ENCODE measurements around the gene ASCC3. TPM values are rescaled to one million over a fixed set of nuclear protein-coding genes. Genes with fewer than 3 reads are reported as not detected.
"Not testable (repeated sequence)": the region's sequence is repeated elsewhere in the genome, so short reads cannot be mapped to it uniquely, and the experiment has no call there.

The ASCC3 gene
- total RNA-seq, 1 donor from 2014 or later = 57.9 TPM

DNA sequence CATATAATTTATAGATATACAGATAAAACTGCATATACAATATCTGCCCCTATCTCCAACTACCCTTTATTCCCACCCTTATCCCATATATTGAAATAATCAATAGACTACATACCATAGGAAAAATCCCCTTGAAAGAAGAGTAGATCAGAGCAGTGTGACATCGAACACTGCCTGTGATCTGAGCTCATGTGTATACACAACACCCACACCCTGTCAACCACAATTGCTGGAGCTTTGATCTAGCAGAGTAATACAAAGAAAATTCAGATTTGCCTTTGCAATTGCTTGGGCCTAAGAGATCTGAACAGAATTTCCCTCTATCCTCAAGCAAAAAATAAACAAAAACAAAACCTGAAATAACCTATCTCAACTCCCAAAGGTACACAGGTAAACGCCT is 119.3 kb downstream of the ASCC3 start:
- H3K27me3 Mint-ChIP-seq (ENCODE audit: unreplicated experiment) = no peaks in the 10 kb centered on the region
- H3K36me3 Mint-ChIP-seq (ENCODE audit: low read depth, unreplicated experiment) = peaks cover 54% of the 10 kb centered on the region
- no peak overlapping the region for H3K4me3 Mint-ChIP-seq (ENCODE audit: unreplicated experiment)
- no peaks in the 10 kb centered on the region for H3K4me1 Mint-ChIP-seq (ENCODE audit: unreplicated experiment)
- peaks cover 4% of the 10 kb centered on the region for H3K9me3 Mint-ChIP-seq (ENCODE audit: unreplicated experiment)
- no peak overlapping the region for H3K27ac Mint-ChIP-seq (ENCODE audit: unreplicated experiment)
- TF ChIP-seq, protein P1, sequence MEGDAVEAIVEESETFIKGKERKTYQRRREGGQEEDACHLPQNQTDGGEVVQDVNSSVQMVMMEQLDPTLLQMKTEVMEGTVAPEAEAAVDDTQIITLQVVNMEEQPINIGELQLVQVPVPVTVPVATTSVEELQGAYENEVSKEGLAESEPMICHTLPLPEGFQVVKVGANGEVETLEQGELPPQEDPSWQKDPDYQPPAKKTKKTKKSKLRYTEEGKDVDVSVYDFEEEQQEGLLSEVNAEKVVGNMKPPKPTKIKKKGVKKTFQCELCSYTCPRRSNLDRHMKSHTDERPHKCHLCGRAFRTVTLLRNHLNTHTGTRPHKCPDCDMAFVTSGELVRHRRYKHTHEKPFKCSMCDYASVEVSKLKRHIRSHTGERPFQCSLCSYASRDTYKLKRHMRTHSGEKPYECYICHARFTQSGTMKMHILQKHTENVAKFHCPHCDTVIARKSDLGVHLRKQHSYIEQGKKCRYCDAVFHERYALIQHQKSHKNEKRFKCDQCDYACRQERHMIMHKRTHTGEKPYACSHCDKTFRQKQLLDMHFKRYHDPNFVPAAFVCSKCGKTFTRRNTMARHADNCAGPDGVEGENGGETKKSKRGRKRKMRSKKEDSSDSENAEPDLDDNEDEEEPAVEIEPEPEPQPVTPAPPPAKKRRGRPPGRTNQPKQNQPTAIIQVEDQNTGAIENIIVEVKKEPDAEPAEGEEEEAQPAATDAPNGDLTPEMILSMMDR (IDR thresholded peaks at IDR 0.05; ENCODE audit: unreplicated experiment) = no peak
- DNase-seq (ENCODE audit: low spot score) = no peak

DNA sequence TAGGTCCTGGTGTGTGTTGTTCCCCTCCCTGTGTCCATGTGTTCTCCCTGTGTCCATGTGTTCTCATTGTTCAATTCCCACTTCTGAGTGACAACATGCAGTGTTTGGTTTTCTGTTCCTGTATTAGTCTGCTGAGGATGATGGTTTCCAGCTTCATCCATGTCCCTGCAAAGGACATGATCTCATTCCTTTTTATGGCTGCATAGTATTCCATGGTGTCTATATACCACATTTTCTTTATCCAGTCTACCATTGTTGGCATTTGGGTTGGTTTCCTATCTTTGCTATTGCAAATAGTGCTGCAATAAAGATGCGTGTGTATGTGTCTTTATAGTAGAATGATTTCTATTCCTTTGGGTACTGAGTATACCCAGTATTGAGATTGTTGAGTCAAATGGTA is 122.7 kb downstream of the ASCC3 start:
- not testable (repeated sequence) for H3K4me3 Mint-ChIP-seq (ENCODE audit: unreplicated experiment); H3K9me3 Mint-ChIP-seq (ENCODE audit: unreplicated experiment); H3K27me3 Mint-ChIP-seq (ENCODE audit: unreplicated experiment); H3K4me1 Mint-ChIP-seq (ENCODE audit: unreplicated experiment); DNase-seq (ENCODE audit: low spot score); H3K27ac Mint-ChIP-seq (ENCODE audit: unreplicated experiment)
- peaks cover 29% of the 10 kb centered on the region for H3K36me3 Mint-ChIP-seq (ENCODE audit: low read depth, unreplicated experiment)

DNA sequence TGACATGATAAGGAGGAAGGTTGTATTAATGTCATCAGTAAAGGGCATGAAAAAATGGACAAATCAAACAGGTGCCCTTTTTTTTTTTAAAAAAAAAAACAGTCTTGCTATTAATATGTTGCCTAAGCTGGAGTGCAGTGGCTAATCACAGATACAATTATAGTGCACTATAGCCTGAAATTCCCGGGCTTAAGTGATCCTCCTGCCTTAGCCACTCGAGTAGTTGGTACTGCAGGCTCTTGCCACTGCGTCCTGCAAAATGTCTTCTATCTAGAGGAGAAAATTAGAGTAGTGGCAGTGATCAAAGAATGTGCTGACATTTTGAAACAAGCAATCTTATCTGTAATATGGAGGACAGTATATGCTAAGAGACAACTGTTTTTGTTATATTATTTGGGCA is 127.7 kb downstream of the ASCC3 start:
- DNase-seq (ENCODE audit: low spot score) = no peak
- Mint-ChIP-seq H3K36me3 (ENCODE audit: low read depth, unreplicated experiment) (peaks cover 3% of the 10 kb centered on the region), H3K4me3 (ENCODE audit: unreplicated experiment) (no peak overlapping the region), H3K4me1 (ENCODE audit: unreplicated experiment) (no peaks in the 10 kb centered on the region), H3K27ac (ENCODE audit: unreplicated experiment) (no peak overlapping the region), H3K27me3 (ENCODE audit: unreplicated experiment) (no peaks in the 10 kb centered on the region), H3K9me3 (ENCODE audit: unreplicated experiment) (no peaks in the 10 kb centered on the region)
- TF ChIP-seq, protein P1 (IDR thresholded peaks at IDR 0.05; ENCODE audit: unreplicated experiment) = no peak

DNA sequence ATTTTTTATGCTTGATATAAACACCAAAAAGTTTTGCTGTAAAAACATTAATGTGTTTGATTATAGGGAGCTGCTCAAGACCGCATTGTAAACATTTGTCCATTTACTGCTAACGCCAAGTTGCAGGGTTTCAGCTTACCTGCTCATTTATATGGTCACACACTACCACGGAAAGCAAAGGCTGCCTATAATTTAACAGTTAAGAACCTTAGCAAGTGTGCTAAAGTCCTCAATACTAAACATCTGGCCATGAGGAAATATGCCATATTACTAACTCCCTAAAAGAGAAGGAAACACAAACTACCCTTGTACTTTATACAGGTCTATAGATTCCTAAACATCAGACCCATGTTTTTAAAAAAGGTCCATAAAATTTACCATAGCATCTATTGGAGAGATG is 129.5 kb downstream of the ASCC3 start:
- TF ChIP-seq, protein P1 (IDR thresholded peaks at IDR 0.05; ENCODE audit: unreplicated experiment) = no peak
- H3K36me3 Mint-ChIP-seq (ENCODE audit: low read depth, unreplicated experiment) = no peaks in the 10 kb centered on the region
- H3K4me1 Mint-ChIP-seq (ENCODE audit: unreplicated experiment) = no peaks in the 10 kb centered on the region
- H3K9me3 Mint-ChIP-seq (ENCODE audit: unreplicated experiment) = no peaks in the 10 kb centered on the region
- no peak overlapping the region for H3K27ac Mint-ChIP-seq (ENCODE audit: unreplicated experiment)
- no peaks in the 10 kb centered on the region for H3K27me3 Mint-ChIP-seq (ENCODE audit: unreplicated experiment)
- no peak overlapping the region for H3K4me3 Mint-ChIP-seq (ENCODE audit: unreplicated experiment)
- DNase-seq (ENCODE audit: low spot score) = no peak

DNA sequence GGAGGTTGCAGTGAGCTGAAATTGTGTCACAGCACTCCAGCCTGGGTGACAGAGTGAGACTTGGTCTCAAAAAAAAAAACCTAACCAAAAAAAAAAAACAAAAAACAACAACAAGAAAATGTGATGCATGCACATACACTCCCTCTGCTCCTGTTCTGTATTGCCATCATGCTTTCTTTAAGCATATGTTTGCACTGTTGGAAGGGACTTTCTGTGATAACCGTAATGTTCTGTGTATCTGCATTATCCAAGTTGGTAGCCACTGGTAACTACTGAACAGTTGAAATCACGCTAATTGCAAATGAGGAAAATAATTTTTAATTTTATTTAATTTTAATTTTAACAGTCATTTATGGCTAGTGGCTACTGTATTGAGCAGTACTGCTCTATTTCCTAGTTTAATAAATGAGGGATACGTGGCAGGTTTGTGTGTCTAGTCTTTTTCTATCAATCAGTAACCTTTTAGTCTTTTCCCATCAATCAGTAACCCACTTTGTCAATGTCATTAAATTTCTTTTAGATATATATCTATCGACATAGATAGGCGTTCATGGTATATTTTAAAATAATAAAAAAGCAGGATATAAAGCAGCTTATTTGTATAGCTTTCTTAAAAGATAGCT is 135.6 kb downstream of the ASCC3 start:
- H3K9me3 Mint-ChIP-seq (ENCODE audit: unreplicated experiment) = no peaks in the 10 kb centered on the region
- no peak overlapping the region for H3K4me3 Mint-ChIP-seq (ENCODE audit: unreplicated experiment)
- H3K4me1 Mint-ChIP-seq (ENCODE audit: unreplicated experiment) = no peaks in the 10 kb centered on the region
- TF ChIP-seq, protein P1 (IDR thresholded peaks at IDR 0.05; ENCODE audit: unreplicated experiment) = no peak
- peaks cover 23% of the 10 kb centered on the region for H3K36me3 Mint-ChIP-seq (ENCODE audit: low read depth, unreplicated experiment)
- DNase-seq (ENCODE audit: low spot score) = no peak
- H3K27ac Mint-ChIP-seq (ENCODE audit: unreplicated experiment) = no peak overlapping the region
- no peaks in the 10 kb centered on the region for H3K27me3 Mint-ChIP-seq (ENCODE audit: unreplicated experiment)

Measured in endothelial cell (in vitro differentiated cells).